Heart right ventricle (tissue), 16 donors: ENCODE measurements around the gene CRYAB. TPM values are rescaled to one million over a fixed set of nuclear protein-coding genes. Genes with fewer than 3 reads are reported as not detected.

Source experiments
- ATAC-seq, 8 donors: fragments of 200-7000 bp; cut with Tn5 transposase; one replicate each; pipeline ENCODE4 v1.9.1; 2020; ENCODE audit warnings: mild to moderate bottlenecking in 8 of 8, moderate library complexity in 8 of 8, moderate number of reproducible peaks in 1 of 8
- DNase-seq, 2 donors: peaks; one replicate each; pipeline ENCODE4 v3.0.0-alpha.2; 2020
- H3K27ac ChIP-seq, 10 donors: fragments of 200-600 bp; sonication (generic) in 2 of 10; one replicate each; pipeline versions ENCODE4 v1.5.0 to v1.8.0; 2020 to 2022; ENCODE audit warnings: mild to moderate bottlenecking in 3 of 10
- H3K27me3 ChIP-seq, 7 donors: fragments of 200-600 bp; one replicate each; pipeline ENCODE4 v1.8.0; 2021 to 2022; ENCODE audit warnings: mild to moderate bottlenecking in 2 of 7
- H3K36me3 ChIP-seq, 9 donors: fragments of 200-600 bp; sonication (generic) in 1 of 9; one replicate each; pipeline versions ENCODE4 v1.5.0 to v1.8.0; 2020 to 2022; ENCODE audit warnings: mild to moderate bottlenecking in 2 of 9
- H3K4me1 ChIP-seq, 9 donors: fragments of 200-600 bp; sonication (generic) in 1 of 9; one replicate each; pipeline versions ENCODE4 v1.5.0 to v1.8.0; 2020 to 2022; ENCODE audit warnings: mild to moderate bottlenecking in 4 of 9
- H3K4me3 ChIP-seq, 10 donors: fragments of 200-600 bp; sonication (generic) in 2 of 10; one replicate each; pipeline versions ENCODE4 v1.5.0 to v1.8.0; 2020 to 2022; ENCODE audit warnings: mild to moderate bottlenecking in 7 of 10, moderate library complexity in 2 of 10
- H3K9me3 ChIP-seq, 11 donors: fragments of 200-600 bp in 10 of 11; sonication (generic) in 2 of 11; one replicate each; pipeline versions ENCODE4 v1.5.0 to v1.8.0; 2013 to 2022; ENCODE audit warnings: mild to moderate bottlenecking in 2 of 11, control low read depth in 1 of 11, moderate library complexity in 1 of 11
- CTCF ChIP-seq, 9 donors: fragments of 200-600 bp; sonication (generic) in 2 of 9; IDR thresholded peaks; one replicate each; pipeline versions ENCODE4 v1.5.0 to v1.8.0; 2021 to 2022; ENCODE audit warnings: antibody characterized with exemption in 9 of 9, mild to moderate bottlenecking in 5 of 9, moderate library complexity in 1 of 9
- WGBS, 2 donors: extraction: QIAGEN DNeasy Blood & Tissue Kit; methylation state at CpG; one replicate each; pipeline ENCODE4 v1.1.7; 2013; ENCODE audit warnings: inconsistent platforms in 1 of 2; 5-methylcytosine and 5-hydroxymethylcytosine counted together
- intact Hi-C, 10 donors: fragments of 100-400 bp; cut with DNase I; formaldehyde crosslinking; loops; one replicate each; pipeline versions ENCODE4 v1.11.1 to v1.14.2; 2022
- polyA plus RNA-seq, 2 donors: library from polyadenylated mRNA; stranded (reverse); fragments of 200-250 nt; gene quantifications; one replicate each; pipeline ENCODE4 v1.2.3, GENCODE V29; 2013
- total RNA-seq, 10 donors: library from RNA; stranded (reverse); fragmentation: NEBNext Ultra II Directional in 3 of 10; extraction: Animal tissue kit (Norgen Biotek cat#: 25700) in 3 of 10; gene quantifications; one replicate each; pipeline versions ENCODE4 v1.2.1 to v1.2.4, GENCODE V29; 2021 to 2023
- donor health status: Arrhythmogenic right ventricular cardiomyopathy.
- donor health status: ischemic (EF 13 %, LVEDD 7.1; RV severe dilation, severe dysfunction).
- donor health status: healthy with polysubstance abuse.
- donor health status: DM: no; HTN: yes; CAD: no.
- donor health status: DM: no; HTN: no; CAD: no.
- donor health status: ischemic (EF 25% LVEDD 6.9; RV normal size, moderate dysfunction).
- donor health status: ischemic (EF 25% LVEDD 5.7; RV mildly dilated, moderate dysfunction).
- donor health status: healthy.
- donor health status: DM: yes; HTN: yes; CAD: no.
- donor health status: Ischemic cardiomyopathy.
- donor health status: ischemic (EF 35%, LVEDD 5.7; RV mildly dilated, moderate dysfunction).
- donor health status: nonischemic (EF 11% LVEDD 7.7; RV severe dilation, severe dysfunction).
- donor health status: DM: yes; HTN: yes; CAD: no.
- donor health status: PGD.
- donor health status: ischemic (EF 29% LVEDD 5.4; RV normal size, mild dysfunction).
- donor health status: nonischemic (EF 23%, LVEDD 6.1; RV moderate dilation, normal function).

The CRYAB gene
- total and polyA plus RNA-seq, 12 donors = 7,695 to 25,436 (median 8,590) TPM

GRCh38 chr11:111913997-111914396 lies 2.4 kb upstream of the CRYAB start:
- peaks cover 0 to 30% (median 12%) of the 10 kb centered on the region in 9 donors for H3K4me1 ChIP-seq
- intact Hi-C loops = loop anchor here in 4 of 10 donors (5.0 kb wide), 1 partner anchor 37 kb away; the partner anchor contains the start of genes CFAP68 (in 4 of the 4) and FDXACB1 (in 4 of the 4)
- peak in 5 of 8 donors; percentile 17 to 56 (median 44) for ATAC-seq

GRCh38 chr11:111913031-111913861 lies 1.7 kb upstream of the CRYAB start:
- ATAC-seq (peak; percentile 3 to 47 (median 17)), DNase-seq (peak; percentile 35 to 40)
- peaks cover 0 to 44% (median 0%) of the 10 kb centered on the region in 7 donors for H3K27me3 ChIP-seq
- no peaks in the 10 kb centered on the region for H3K9me3 ChIP-seq
- H3K4me3 ChIP-seq = peak overlapping the region; percentile 51 to 69 (median 62)
- peaks cover 0 to 22% (median 9%) of the 10 kb centered on the region in 9 donors for H3K4me1 ChIP-seq
- intact Hi-C loops = loop anchor here in 4 of 10 donors (5.0 kb wide), 1 partner anchor 36 kb away; the partner anchor contains the start of genes CFAP68 (in 4 of the 4) and FDXACB1 (in 4 of the 4)
- peak overlapping the region; percentile 94 to 99 (median 95) for H3K27ac ChIP-seq
- no peak for TF ChIP-seq CTCF (IDR thresholded peaks at IDR 0.05)
- H3K36me3 ChIP-seq = peaks cover 0 to 27% (median 14%) of the 10 kb centered on the region in 9 donors
- 23 to 36% methylated on average over 24 of the region's 24 CpGs for WGBS, 2 donors

More at GRCh38 chr11:111913997-111914396, 2.4 kb upstream of the CRYAB start:
- no peaks in the 10 kb centered on the region for H3K9me3 ChIP-seq
- H3K4me3 ChIP-seq = peak overlapping the region; percentile 51 to 69 (median 62)
- peaks cover 0 to 44% (median 0%) of the 10 kb centered on the region in 7 donors for H3K27me3 ChIP-seq
- DNase-seq = peak in 1 of 2 donors; percentile 77
- WGBS, 2 donors = 9 to 12% methylated on average over 4 of the region's 4 CpGs
- peak overlapping the region; percentile 94 to 99 (median 95) for H3K27ac ChIP-seq
- no peak for TF ChIP-seq CTCF (IDR thresholded peaks at IDR 0.05)
- H3K36me3 ChIP-seq = peaks cover 0 to 19% (median 7%) of the 10 kb centered on the region in 9 donors

- Histone ChIP-seq H3K9me3 (no peaks in the 10 kb centered on the region), H3K36me3 (peaks cover 0 to 33% (median 18%) of the 10 kb centered on the region in 9 donors), H3K27me3 (peaks cover 0 to 44% (median 0%) of the 10 kb centered on the region in 7 donors), H3K27ac (peak within 1 kb of the TSS; percentile 94 to 99 (median 95)), H3K4me3 (peak within 1 kb of the TSS; percentile 51 to 69 (median 62)), H3K4me1 (peaks cover 0 to 22% (median 9%) of the 10 kb centered on the region in 9 donors)
- TF ChIP-seq CTCF (IDR thresholded peaks at IDR 0.05) = no peak
- 3% methylated on average over 24 to 26 of the region's 26 CpGs for WGBS, 2 donors
- intact Hi-C loops = loop anchor here in 4 of 10 donors (5.0 kb wide), 1 partner anchor 35 kb away; the partner anchor contains the start of genes CFAP68 (in 4 of the 4) and FDXACB1 (in 4 of the 4)
- ATAC-seq (peak; percentile 5 to 42 (median 30)), DNase-seq (peak; percentile 56 to 58)
These were observed 965 bp upstream of the CRYAB start, which contains the start of gene HSPB2 for GRCh38 chr11:111912535-111912934. Gene HSPB2 (plus strand): TSS chr11:111912734. CDS start chr11:111912830, 96 bp downstream.
